ENCODE results near the gene TNFAIP3.

- no peak for TF ChIP-seq POLR2A (IDR thresholded peaks at IDR 0.05; ENCODE audit: extremely low read depth, insufficient read length)
- no peak for TF ChIP-seq CTCF (IDR thresholded peaks at IDR 0.05; ENCODE audit: low read depth, low read length)
Observed at GRCh38 chr6:137900815-137901214, 33.8 kb downstream of the TNFAIP3 start.

Data from NB4 (cell line).